GM21723 (cell line): ENCODE data around the gene NRSN2.
"Not testable (repeated sequence)": the region's sequence is repeated elsewhere in the genome, so short reads cannot be mapped to it uniquely, and the experiment has no call there.

Source experiments
- ATAC-seq: cut with Tn5 transposase; IDR thresholded peaks from one replicate; pipeline ENCODE4 v1.9.1; 2021; ENCODE audit warnings: mild to moderate bottlenecking, moderate library complexity; ENCODE audit not compliant: unreplicated experiment

Gene NRSN2

GRCh38 chr20:373171-373890, 26.4 kb downstream of the NRSN2 start:
- no peak for ATAC-seq

- no peak for ATAC-seq
These were observed 28.5 kb downstream of the NRSN2 start for GRCh38 chr20:375265-375889.

- no peak for ATAC-seq
These were observed 29.2 kb downstream of the NRSN2 start for GRCh38 chr20:376089-376488.

GRCh38 chr20:376750-377149, 29.8 kb downstream of the NRSN2 start:
- no peak for ATAC-seq

GRCh38 chr20:377578-377977, 30.7 kb downstream of the NRSN2 start:
- ATAC-seq = not testable (repeated sequence)

- ATAC-seq = no peak
These were observed 32.0 kb downstream of the NRSN2 start for GRCh38 chr20:378961-379336.

GRCh38 chr20:380763-381580, 34.1 kb downstream of the NRSN2 start:
- peak; percentile 59 for ATAC-seq

GRCh38 chr20:381581-382290, 34.8 kb downstream of the NRSN2 start:
- ATAC-seq = peak; percentile 62

- peak; percentile 10 for ATAC-seq
These were observed 35.6 kb downstream of the NRSN2 start for GRCh38 chr20:382291-383115.

GRCh38 chr20:383889-384288, 37.0 kb downstream of the NRSN2 start:
- no peak for ATAC-seq

- no peak for ATAC-seq
These were observed 37.8 kb downstream of the NRSN2 start for GRCh38 chr20:384723-385122.

- no peak for ATAC-seq
These were observed 38.5 kb downstream of the NRSN2 start for GRCh38 chr20:385448-385847.

GRCh38 chr20:386634-387033, 39.7 kb downstream of the NRSN2 start:
- not testable (repeated sequence) for ATAC-seq

- no peak for ATAC-seq
These were observed 40.6 kb downstream of the NRSN2 start for GRCh38 chr20:387520-387919.

GRCh38 chr20:388034-388994, 41.4 kb downstream of the NRSN2 start:
- ATAC-seq = no peak

- ATAC-seq = no peak
These were observed 42.3 kb downstream of the NRSN2 start for GRCh38 chr20:389220-389619.

GRCh38 chr20:391041-391711, 44.3 kb downstream of the NRSN2 start:
- ATAC-seq = no peak

GRCh38 chr20:393296-393695, 46.4 kb downstream of the NRSN2 start:
- not testable (repeated sequence) for ATAC-seq

- no peak for ATAC-seq
These were observed 49.3 kb downstream of the NRSN2 start for GRCh38 chr20:396252-396618.
